ENCODE data around the gene CDK8.

CDK8 gene

GRCh38 chr13:26372747-26373146 lies 118.8 kb downstream of the CDK8 start:
- no CpG with 5 or more reads among the region's 2 CpGs for whole genome bisulfite sequencing (ENCODE audit: extremely low coverage, insufficient coverage, low lambda C conversion rate)

GRCh38 chr13:26376430-26376829 lies 122.5 kb downstream of the CDK8 start:
- Histone ChIP-seq H3K79me1 (ENCODE audit: low read length) (no peaks in the 10 kb centered on the region), H3K9ac (ENCODE audit: low read length) (no peak overlapping the region), H3K4me2 (ENCODE audit: low read length) (no peak overlapping the region), H4K5ac (ENCODE audit: low read length) (no peak overlapping the region), H2BK5ac (ENCODE audit: low read length) (no peak overlapping the region), H3K4me3 (ENCODE audit: low read length) (no peak overlapping the region), H3K27me3 (ENCODE audit: insufficient read depth, low read length, poor library complexity) (no peaks in the 10 kb centered on the region), H3K36me3 (ENCODE audit: control insufficient read depth, insufficient read depth, low read length) (no peaks in the 10 kb centered on the region), H2AK5ac (ENCODE audit: low read length) (no peak overlapping the region), H3K18ac (ENCODE audit: low read length) (no peak overlapping the region), H2BK120ac (ENCODE audit: low read depth, low read length) (no peak overlapping the region), H2BK15ac (replicated peaks; ENCODE audit: low read depth) (no peak overlapping the region), H3K27ac (ENCODE audit: low read depth, low read length) (no peak overlapping the region), H4K8ac (ENCODE audit: low read depth, low read length) (no peak overlapping the region), H3K79me2 (ENCODE audit: control insufficient read depth, insufficient read depth, low read length) (no peaks in the 10 kb centered on the region), H3K23ac (ENCODE audit: low read length) (no peak overlapping the region), H3K56ac (ENCODE audit: low read length) (no peak overlapping the region), H3K4ac (ENCODE audit: low read depth, low read length) (no peak overlapping the region), H3K4me1 (ENCODE audit: control insufficient read depth, low read depth, low read length) (no peaks in the 10 kb centered on the region)
- no peak for DNase-seq

More at GRCh38 chr13:26372747-26373146, 118.8 kb downstream of the CDK8 start:
- Histone ChIP-seq H2BK5ac (ENCODE audit: low read length) (no peak overlapping the region), H2BK15ac (replicated peaks; ENCODE audit: low read depth) (no peak overlapping the region), H4K5ac (ENCODE audit: low read length) (no peak overlapping the region), H3K79me2 (ENCODE audit: control insufficient read depth, insufficient read depth, low read length) (no peaks in the 10 kb centered on the region), H3K4me2 (ENCODE audit: low read length) (no peak overlapping the region), H3K36me3 (ENCODE audit: control insufficient read depth, insufficient read depth, low read length) (no peaks in the 10 kb centered on the region), H3K9ac (ENCODE audit: low read length) (no peak overlapping the region), H3K18ac (ENCODE audit: low read length) (no peak overlapping the region), H3K4me3 (ENCODE audit: low read length) (no peak overlapping the region), H2BK120ac (ENCODE audit: low read depth, low read length) (no peak overlapping the region), H3K4me1 (ENCODE audit: control insufficient read depth, low read depth, low read length) (no peaks in the 10 kb centered on the region), H4K8ac (ENCODE audit: low read depth, low read length) (no peak overlapping the region), H2AK5ac (ENCODE audit: low read length) (no peak overlapping the region), H3K23ac (ENCODE audit: low read length) (no peak overlapping the region), H3K27me3 (ENCODE audit: insufficient read depth, low read length, poor library complexity) (no peaks in the 10 kb centered on the region), H3K56ac (ENCODE audit: low read length) (no peak overlapping the region), H3K27ac (ENCODE audit: low read depth, low read length) (no peak overlapping the region), H3K4ac (ENCODE audit: low read depth, low read length) (no peak overlapping the region), H3K79me1 (ENCODE audit: low read length) (no peaks in the 10 kb centered on the region)
- no peak for DNase-seq

GRCh38 chr13:26377038-26377437 lies 123.1 kb downstream of the CDK8 start:
- no peak overlapping the region for H3K27ac ChIP-seq (ENCODE audit: low read depth, low read length)
- no peak overlapping the region for H3K18ac ChIP-seq (ENCODE audit: low read length)
- H2BK15ac ChIP-seq (replicated peaks; ENCODE audit: low read depth) = no peak overlapping the region
- H3K36me3 ChIP-seq (ENCODE audit: control insufficient read depth, insufficient read depth, low read length) = no peaks in the 10 kb centered on the region
- no peak overlapping the region for H2BK5ac ChIP-seq (ENCODE audit: low read length)
- H3K56ac ChIP-seq (ENCODE audit: low read length) = no peak overlapping the region
- H3K4me1 ChIP-seq (ENCODE audit: control insufficient read depth, low read depth, low read length) = no peaks in the 10 kb centered on the region
- H2AK5ac ChIP-seq (ENCODE audit: low read length) = no peak overlapping the region
- H3K79me2 ChIP-seq (ENCODE audit: control insufficient read depth, insufficient read depth, low read length) = no peaks in the 10 kb centered on the region
- no peak overlapping the region for H4K5ac ChIP-seq (ENCODE audit: low read length)
- H3K79me1 ChIP-seq (ENCODE audit: low read length) = no peaks in the 10 kb centered on the region
- H4K8ac ChIP-seq (ENCODE audit: low read depth, low read length) = no peak overlapping the region
- H3K4me3 ChIP-seq (ENCODE audit: low read length) = no peak overlapping the region
- H2BK120ac ChIP-seq (ENCODE audit: low read depth, low read length) = no peak overlapping the region
- no peak overlapping the region for H3K4ac ChIP-seq (ENCODE audit: low read depth, low read length)
- no peak overlapping the region for H3K4me2 ChIP-seq (ENCODE audit: low read length)
- no peaks in the 10 kb centered on the region for H3K27me3 ChIP-seq (ENCODE audit: insufficient read depth, low read length, poor library complexity)
- H3K23ac ChIP-seq (ENCODE audit: low read length) = no peak overlapping the region
- H3K9ac ChIP-seq (ENCODE audit: low read length) = no peak overlapping the region
- peak; percentile 80 for DNase-seq

- Histone ChIP-seq H3K18ac (ENCODE audit: low read length) (no peak overlapping the region), H3K4me2 (ENCODE audit: low read length) (no peak overlapping the region), H3K23ac (ENCODE audit: low read length) (no peak overlapping the region), H3K56ac (ENCODE audit: low read length) (no peak overlapping the region), H2BK120ac (ENCODE audit: low read depth, low read length) (no peak overlapping the region), H2BK15ac (replicated peaks; ENCODE audit: low read depth) (no peak overlapping the region), H2AK5ac (ENCODE audit: low read length) (no peak overlapping the region), H4K8ac (ENCODE audit: low read depth, low read length) (no peak overlapping the region), H3K27ac (ENCODE audit: low read depth, low read length) (no peak overlapping the region), H3K4me3 (ENCODE audit: low read length) (no peak overlapping the region), H3K79me2 (ENCODE audit: control insufficient read depth, insufficient read depth, low read length) (no peaks in the 10 kb centered on the region), H3K27me3 (ENCODE audit: insufficient read depth, low read length, poor library complexity) (no peaks in the 10 kb centered on the region), H3K36me3 (ENCODE audit: control insufficient read depth, insufficient read depth, low read length) (no peaks in the 10 kb centered on the region), H4K5ac (ENCODE audit: low read length) (no peak overlapping the region), H3K4ac (ENCODE audit: low read depth, low read length) (no peak overlapping the region), H3K9ac (ENCODE audit: low read length) (no peak overlapping the region), H3K4me1 (ENCODE audit: control insufficient read depth, low read depth, low read length) (no peaks in the 10 kb centered on the region), H2BK5ac (ENCODE audit: low read length) (no peak overlapping the region), H3K79me1 (ENCODE audit: low read length) (no peaks in the 10 kb centered on the region)
- WGBS (ENCODE audit: extremely low coverage, insufficient coverage, low lambda C conversion rate) = no CpG with 5 or more reads among the region's 3 CpGs
- no peak for DNase-seq
Observed at GRCh38 chr13:26378116-26378515, 124.2 kb downstream of the CDK8 start.

- no peak overlapping the region for H2BK120ac ChIP-seq (ENCODE audit: low read depth, low read length)
- H3K9ac ChIP-seq (ENCODE audit: low read length) = no peak overlapping the region
- no peak overlapping the region for H2AK5ac ChIP-seq (ENCODE audit: low read length)
- H3K27ac ChIP-seq (ENCODE audit: low read depth, low read length) = no peak overlapping the region
- no peak overlapping the region for H4K5ac ChIP-seq (ENCODE audit: low read length)
- no peak overlapping the region for H3K23ac ChIP-seq (ENCODE audit: low read length)
- no peaks in the 10 kb centered on the region for H3K4me1 ChIP-seq (ENCODE audit: control insufficient read depth, low read depth, low read length)
- H3K4ac ChIP-seq (ENCODE audit: low read depth, low read length) = no peak overlapping the region
- H2BK15ac ChIP-seq (replicated peaks; ENCODE audit: low read depth) = no peak overlapping the region
- 100% methylated on average over 1 of the region's 5 CpGs for WGBS (ENCODE audit: extremely low coverage, insufficient coverage, low lambda C conversion rate)
- H3K4me2 ChIP-seq (ENCODE audit: low read length) = no peak overlapping the region
- no peaks in the 10 kb centered on the region for H3K27me3 ChIP-seq (ENCODE audit: insufficient read depth, low read length, poor library complexity)
- no peak overlapping the region for H3K4me3 ChIP-seq (ENCODE audit: low read length)
- H2BK5ac ChIP-seq (ENCODE audit: low read length) = no peak overlapping the region
- H3K79me1 ChIP-seq (ENCODE audit: low read length) = no peaks in the 10 kb centered on the region
- H4K8ac ChIP-seq (ENCODE audit: low read depth, low read length) = no peak overlapping the region
- no peak overlapping the region for H3K18ac ChIP-seq (ENCODE audit: low read length)
- H3K56ac ChIP-seq (ENCODE audit: low read length) = no peak overlapping the region
- no peaks in the 10 kb centered on the region for H3K36me3 ChIP-seq (ENCODE audit: control insufficient read depth, insufficient read depth, low read length)
- no peaks in the 10 kb centered on the region for H3K79me2 ChIP-seq (ENCODE audit: control insufficient read depth, insufficient read depth, low read length)
- DNase-seq = peak; percentile 65
Observed at GRCh38 chr13:26379831-26380230, 125.9 kb downstream of the CDK8 start.

GRCh38 chr13:26380930-26381329 lies 127.0 kb downstream of the CDK8 start:
- H3K56ac ChIP-seq (ENCODE audit: low read length) = no peak overlapping the region
- no peaks in the 10 kb centered on the region for H3K27me3 ChIP-seq (ENCODE audit: insufficient read depth, low read length, poor library complexity)
- no CpG with 5 or more reads among the region's 2 CpGs for WGBS (ENCODE audit: extremely low coverage, insufficient coverage, low lambda C conversion rate)
- H3K23ac ChIP-seq (ENCODE audit: low read length) = no peak overlapping the region
- no peaks in the 10 kb centered on the region for H3K79me1 ChIP-seq (ENCODE audit: low read length)
- H3K4me3 ChIP-seq (ENCODE audit: low read length) = no peak overlapping the region
- H3K9ac ChIP-seq (ENCODE audit: low read length) = no peak overlapping the region
- no peak for DNase-seq
- H3K4me2 ChIP-seq (ENCODE audit: low read length) = no peak overlapping the region
- H4K5ac ChIP-seq (ENCODE audit: low read length) = no peak overlapping the region
- no peak overlapping the region for H3K18ac ChIP-seq (ENCODE audit: low read length)
- H3K27ac ChIP-seq (ENCODE audit: low read depth, low read length) = no peak overlapping the region
- H3K79me2 ChIP-seq (ENCODE audit: control insufficient read depth, insufficient read depth, low read length) = no peaks in the 10 kb centered on the region
- H4K8ac ChIP-seq (ENCODE audit: low read depth, low read length) = no peak overlapping the region
- no peak overlapping the region for H2BK120ac ChIP-seq (ENCODE audit: low read depth, low read length)
- H3K4me1 ChIP-seq (ENCODE audit: control insufficient read depth, low read depth, low read length) = no peaks in the 10 kb centered on the region
- no peaks in the 10 kb centered on the region for H3K36me3 ChIP-seq (ENCODE audit: control insufficient read depth, insufficient read depth, low read length)
- no peak overlapping the region for H3K4ac ChIP-seq (ENCODE audit: low read depth, low read length)
- H2AK5ac ChIP-seq (ENCODE audit: low read length) = no peak overlapping the region
- H2BK5ac ChIP-seq (ENCODE audit: low read length) = no peak overlapping the region
- no peak overlapping the region for H2BK15ac ChIP-seq (replicated peaks; ENCODE audit: low read depth)
